ENCODE results near the gene SEC11C. TPM values are rescaled to one million over a fixed set of nuclear protein-coding genes. Genes with fewer than 3 reads are reported as not detected.

SEC11C gene
- total RNA-seq, 1 experiment from 2014 or later, result 49.5 TPM

GRCh38 chr18:59109375-59109774, 30.3 kb upstream of the SEC11C start:
- POLR2A ChIA-PET, result no interaction called here

DNA sequence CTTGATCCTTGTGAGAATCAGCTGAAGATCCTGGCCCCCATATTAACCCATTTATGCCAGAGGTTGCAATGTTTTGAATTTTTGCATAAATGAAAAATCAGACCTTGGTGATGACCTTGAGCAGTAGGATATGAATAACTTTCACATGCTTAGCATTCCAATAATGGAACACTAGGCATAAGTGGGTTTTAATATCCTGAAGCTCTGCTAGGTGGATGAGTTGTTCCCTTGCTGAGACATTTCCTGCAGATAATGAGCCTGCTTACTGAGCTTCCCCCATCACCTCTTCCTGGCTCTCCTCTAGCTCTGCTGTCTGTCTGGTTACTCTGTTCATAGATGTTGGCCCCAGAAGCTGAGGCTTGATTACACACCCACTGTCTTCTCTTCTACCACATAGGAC, 25.5 kb upstream of the SEC11C start:
- CTCF ChIA-PET, result interaction anchor here (0.9 to 1.5 kb wide), 2 partner anchors 14 to 30 kb away, joined by 3 to 5 read pairs; no protein-coding TSS in a partner anchor
- no peaks in the 10 kb centered on the region for H3K4me1 Mint-ChIP-seq
- H3K36me3 Mint-ChIP-seq, result no peaks in the 10 kb centered on the region
- H3K4me3 Mint-ChIP-seq, result no peak overlapping the region
- peaks cover 45% of the 10 kb centered on the region for H3K27me3 Mint-ChIP-seq (ENCODE audit: low read depth)
- H3K9me3 Mint-ChIP-seq, result no peaks in the 10 kb centered on the region
- no peak for DNase-seq (ENCODE audit: low spot score)
- POLR2A ChIA-PET, result interaction anchor here (0.7 kb wide), 1 partner anchor 421 kb away, joined by 6 read pairs; no protein-coding TSS in a partner anchor
- no peak for ATAC-seq
- no peak overlapping the region for H3K27ac Mint-ChIP-seq
- no peak for TF ChIP-seq EMX1 (CRISPR knock-in tag; IDR thresholded peaks at IDR 0.05)
- TF ChIP-seq MXD4 (CRISPR knock-in tag; IDR thresholded peaks at IDR 0.05; ENCODE audit: borderline replicate concordance), result no peak
- TF ChIP-seq, protein P1, sequence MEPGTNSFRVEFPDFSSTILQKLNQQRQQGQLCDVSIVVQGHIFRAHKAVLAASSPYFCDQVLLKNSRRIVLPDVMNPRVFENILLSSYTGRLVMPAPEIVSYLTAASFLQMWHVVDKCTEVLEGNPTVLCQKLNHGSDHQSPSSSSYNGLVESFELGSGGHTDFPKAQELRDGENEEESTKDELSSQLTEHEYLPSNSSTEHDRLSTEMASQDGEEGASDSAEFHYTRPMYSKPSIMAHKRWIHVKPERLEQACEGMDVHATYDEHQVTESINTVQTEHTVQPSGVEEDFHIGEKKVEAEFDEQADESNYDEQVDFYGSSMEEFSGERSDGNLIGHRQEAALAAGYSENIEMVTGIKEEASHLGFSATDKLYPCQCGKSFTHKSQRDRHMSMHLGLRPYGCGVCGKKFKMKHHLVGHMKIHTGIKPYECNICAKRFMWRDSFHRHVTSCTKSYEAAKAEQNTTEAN (CRISPR knock-in tag; IDR thresholded peaks at IDR 0.05), result no peak
- TF ChIP-seq ZNF532 (CRISPR knock-in tag; IDR thresholded peaks at IDR 0.05; ENCODE audit: borderline replicate concordance), result no peak
- no peak for TF ChIP-seq ZNF263 (CRISPR knock-in tag; IDR thresholded peaks at IDR 0.05; ENCODE audit: low read depth)
- TF ChIP-seq, protein P2, sequence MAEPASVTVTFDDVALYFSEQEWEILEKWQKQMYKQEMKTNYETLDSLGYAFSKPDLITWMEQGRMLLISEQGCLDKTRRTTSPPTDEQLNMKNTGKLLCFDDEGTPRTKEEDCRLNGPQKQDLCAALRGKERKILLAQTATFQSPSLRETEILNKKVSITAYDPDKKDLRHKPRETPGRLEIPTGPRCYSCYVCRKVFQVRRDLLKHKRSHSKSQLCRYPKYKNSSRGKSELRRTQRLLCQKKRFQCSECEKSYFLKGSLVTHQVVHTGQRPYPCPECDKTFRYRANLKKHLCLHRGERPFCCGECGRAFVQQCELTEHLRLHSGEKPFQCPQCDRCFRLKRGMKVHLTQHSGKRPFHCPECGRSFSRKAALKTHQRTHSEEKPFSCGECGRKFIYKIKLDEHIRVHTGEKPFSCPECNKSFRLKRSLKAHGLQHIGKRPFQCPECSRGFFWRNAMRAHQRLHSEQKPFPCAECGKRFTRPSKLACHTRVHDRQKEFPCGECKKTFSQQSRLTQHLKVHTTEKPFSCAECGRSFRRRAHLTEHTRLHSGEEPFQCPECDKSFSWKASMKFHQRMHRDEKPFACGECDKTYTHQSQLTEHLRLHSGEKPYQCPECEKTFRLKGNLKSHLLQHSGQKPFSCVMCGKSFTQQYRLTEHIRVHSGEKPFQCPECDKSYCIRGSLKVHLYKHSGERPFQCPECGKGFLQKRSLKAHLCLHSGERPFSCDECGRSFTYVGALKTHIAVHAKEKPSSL (CRISPR knock-in tag; conservative IDR thresholded peaks at IDR 0.05), result no peak
- TF ChIP-seq NFATC4 (CRISPR knock-in tag; IDR thresholded peaks at IDR 0.05), result no peak
- no peak for TF ChIP-seq ZNF317 (CRISPR knock-in tag; IDR thresholded peaks at IDR 0.05; ENCODE audit: borderline replicate concordance, low read depth)
- TF ChIP-seq SMAD3 (CRISPR knock-in tag; IDR thresholded peaks at IDR 0.05; ENCODE audit: borderline replicate concordance), result no peak
- TF ChIP-seq OVOL2 (CRISPR knock-in tag; IDR thresholded peaks at IDR 0.05; ENCODE audit: borderline replicate concordance), result no peak
- TF ChIP-seq, protein P3, sequence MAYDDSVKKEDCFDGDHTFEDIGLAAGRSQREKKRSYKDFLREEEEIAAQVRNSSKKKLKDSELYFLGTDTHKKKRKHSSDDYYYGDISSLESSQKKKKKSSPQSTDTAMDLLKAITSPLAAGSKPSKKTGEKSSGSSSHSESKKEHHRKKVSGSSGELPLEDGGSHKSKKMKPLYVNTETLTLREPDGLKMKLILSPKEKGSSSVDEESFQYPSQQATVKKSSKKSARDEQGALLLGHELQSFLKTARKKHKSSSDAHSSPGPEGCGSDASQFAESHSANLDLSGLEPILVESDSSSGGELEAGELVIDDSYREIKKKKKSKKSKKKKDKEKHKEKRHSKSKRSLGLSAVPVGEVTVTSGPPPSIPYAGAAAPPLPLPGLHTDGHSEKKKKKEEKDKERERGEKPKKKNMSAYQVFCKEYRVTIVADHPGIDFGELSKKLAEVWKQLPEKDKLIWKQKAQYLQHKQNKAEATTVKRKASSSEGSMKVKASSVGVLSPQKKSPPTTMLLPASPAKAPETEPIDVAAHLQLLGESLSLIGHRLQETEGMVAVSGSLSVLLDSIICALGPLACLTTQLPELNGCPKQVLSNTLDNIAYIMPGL (CRISPR knock-in tag; IDR thresholded peaks at IDR 0.05), result no peak
- TF ChIP-seq TEAD1 (CRISPR knock-in tag; IDR thresholded peaks at IDR 0.05), result no peak
- TF ChIP-seq TCF7 (CRISPR knock-in tag; IDR thresholded peaks at IDR 0.05; ENCODE audit: low read depth), result no peak
- TF ChIP-seq, protein P4, sequence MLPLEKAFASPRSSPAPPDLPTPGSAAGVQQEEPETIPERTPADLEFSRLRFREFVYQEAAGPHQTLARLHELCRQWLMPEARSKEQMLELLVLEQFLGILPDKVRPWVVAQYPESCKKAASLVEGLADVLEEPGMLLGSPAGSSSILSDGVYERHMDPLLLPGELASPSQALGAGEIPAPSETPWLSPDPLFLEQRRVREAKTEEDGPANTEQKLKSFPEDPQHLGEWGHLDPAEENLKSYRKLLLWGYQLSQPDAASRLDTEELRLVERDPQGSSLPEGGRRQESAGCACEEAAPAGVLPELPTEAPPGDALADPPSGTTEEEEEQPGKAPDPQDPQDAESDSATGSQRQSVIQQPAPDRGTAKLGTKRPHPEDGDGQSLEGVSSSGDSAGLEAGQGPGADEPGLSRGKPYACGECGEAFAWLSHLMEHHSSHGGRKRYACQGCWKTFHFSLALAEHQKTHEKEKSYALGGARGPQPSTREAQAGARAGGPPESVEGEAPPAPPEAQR (CRISPR knock-in tag; IDR thresholded peaks at IDR 0.05), result no peak
- no peak for TF ChIP-seq CBFB (CRISPR knock-in tag; IDR thresholded peaks at IDR 0.05; ENCODE audit: low read depth)
- TF ChIP-seq ZNF232 (CRISPR knock-in tag; IDR thresholded peaks at IDR 0.05), result no peak
- TF ChIP-seq, protein P5, sequence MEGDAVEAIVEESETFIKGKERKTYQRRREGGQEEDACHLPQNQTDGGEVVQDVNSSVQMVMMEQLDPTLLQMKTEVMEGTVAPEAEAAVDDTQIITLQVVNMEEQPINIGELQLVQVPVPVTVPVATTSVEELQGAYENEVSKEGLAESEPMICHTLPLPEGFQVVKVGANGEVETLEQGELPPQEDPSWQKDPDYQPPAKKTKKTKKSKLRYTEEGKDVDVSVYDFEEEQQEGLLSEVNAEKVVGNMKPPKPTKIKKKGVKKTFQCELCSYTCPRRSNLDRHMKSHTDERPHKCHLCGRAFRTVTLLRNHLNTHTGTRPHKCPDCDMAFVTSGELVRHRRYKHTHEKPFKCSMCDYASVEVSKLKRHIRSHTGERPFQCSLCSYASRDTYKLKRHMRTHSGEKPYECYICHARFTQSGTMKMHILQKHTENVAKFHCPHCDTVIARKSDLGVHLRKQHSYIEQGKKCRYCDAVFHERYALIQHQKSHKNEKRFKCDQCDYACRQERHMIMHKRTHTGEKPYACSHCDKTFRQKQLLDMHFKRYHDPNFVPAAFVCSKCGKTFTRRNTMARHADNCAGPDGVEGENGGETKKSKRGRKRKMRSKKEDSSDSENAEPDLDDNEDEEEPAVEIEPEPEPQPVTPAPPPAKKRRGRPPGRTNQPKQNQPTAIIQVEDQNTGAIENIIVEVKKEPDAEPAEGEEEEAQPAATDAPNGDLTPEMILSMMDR (IDR thresholded peaks at IDR 0.05), result no peak

More at GRCh38 chr18:59109375-59109774, 30.3 kb upstream of the SEC11C start:
- TF ChIP-seq ELF4 (CRISPR knock-in tag; IDR thresholded peaks at IDR 0.05; ENCODE audit: low read depth) (no peak), ZNF219 (CRISPR knock-in tag; IDR thresholded peaks at IDR 0.05; ENCODE audit: borderline replicate concordance) (no peak), NFE2L1 (CRISPR knock-in tag; IDR thresholded peaks at IDR 0.05) (no peak), NR1H2 (CRISPR knock-in tag; IDR thresholded peaks at IDR 0.05) (no peak), NFYB (CRISPR knock-in tag; conservative IDR thresholded peaks at IDR 0.05; ENCODE audit: low read depth) (no peak), PREB (CRISPR knock-in tag; IDR thresholded peaks at IDR 0.05; ENCODE audit: borderline replicate concordance) (no peak), ATF1 (CRISPR knock-in tag; IDR thresholded peaks at IDR 0.05) (no peak)
- H3K27me3 Mint-ChIP-seq (ENCODE audit: low read depth), result peaks cover 19% of the 10 kb centered on the region
- DNase-seq (ENCODE audit: low spot score) (no peak), ATAC-seq (no peak)
- no peaks in the 10 kb centered on the region for H3K9me3 Mint-ChIP-seq
- H3K36me3 Mint-ChIP-seq, result no peaks in the 10 kb centered on the region
- no peaks in the 10 kb centered on the region for H3K4me1 Mint-ChIP-seq
- CTCF ChIA-PET, result no interaction called here
- H3K27ac Mint-ChIP-seq, result no peak overlapping the region
- no peak overlapping the region for H3K4me3 Mint-ChIP-seq

Data from WTC11 (cell line).